ENCODE measurements around the gene CTTNBP2NL. TPM values are rescaled to one million over a fixed set of nuclear protein-coding genes. Genes with fewer than 3 reads are reported as not detected.

Gene CTTNBP2NL
- total RNA-seq, 1 experiment from 2014 or later = 38.8 TPM

DNA sequence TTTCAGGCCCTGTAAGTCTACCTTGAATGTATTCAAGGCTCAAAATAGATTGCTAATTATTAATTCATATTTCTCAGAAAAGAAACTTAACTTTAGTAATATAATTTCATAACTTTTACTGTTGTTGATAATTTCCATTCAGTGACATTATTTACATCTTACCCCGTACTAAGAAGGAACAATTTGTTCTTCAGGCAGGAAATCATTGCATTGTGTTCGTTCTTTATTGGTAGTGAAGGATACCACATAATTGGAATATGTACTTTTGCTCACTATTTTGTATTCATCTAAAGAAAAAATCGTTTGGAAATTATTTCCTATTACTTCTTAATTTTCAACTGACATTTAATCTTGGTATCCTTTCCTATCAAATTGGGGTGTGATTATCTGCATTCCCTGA lies 39.4 kb downstream of the CTTNBP2NL start:
- H2BK12ac ChIP-seq (ENCODE audit: insufficient read length, low read depth, low read length) = no peak overlapping the region
- no peaks in the 10 kb centered on the region for H3K4me1 Mint-ChIP-seq
- no peaks in the 10 kb centered on the region for H4K20me1 ChIP-seq (ENCODE audit: control insufficient read depth, insufficient read depth, insufficient read length)
- no peak overlapping the region for H2BK20ac ChIP-seq (ENCODE audit: low read depth, low read length, poor library complexity, severe bottlenecking)
- no peaks in the 10 kb centered on the region for H3K27me3 ChIP-seq (ENCODE audit: insufficient read depth, low read length)
- H3K9me3 Mint-ChIP-seq = no peaks in the 10 kb centered on the region
- no peak overlapping the region for H3K9ac ChIP-seq (ENCODE audit: extremely low read depth, insufficient read length, low read length)
- H3K14ac ChIP-seq (ENCODE audit: insufficient read depth, low read length) = no peak overlapping the region
- H3K4me1 ChIP-seq (ENCODE audit: insufficient read depth, low read length) = no peaks in the 10 kb centered on the region
- H4K91ac ChIP-seq (ENCODE audit: insufficient read length, low read depth, low read length) = no peak overlapping the region
- no peaks in the 10 kb centered on the region for H3K27me3 Mint-ChIP-seq (ENCODE audit: low read depth)
- H3K23ac ChIP-seq (ENCODE audit: insufficient read length, low read depth, low read length) = no peak overlapping the region
- H3K4me3 Mint-ChIP-seq = no peak overlapping the region
- H3T11ph ChIP-seq (ENCODE audit: low read length) = no peak overlapping the region
- DNase-seq = no peak
- no peak overlapping the region for H3K56ac ChIP-seq (ENCODE audit: insufficient read length, low read depth, low read length)
- peaks cover 3% of the 10 kb centered on the region for H3K79me1 ChIP-seq (ENCODE audit: insufficient read depth, low read depth, low read length, poor library complexity, severe bottlenecking)
- no peaks in the 10 kb centered on the region for H3K9me3 ChIP-seq (ENCODE audit: control insufficient read depth, low read depth, low read length)
- no peak overlapping the region for H3K4ac ChIP-seq (ENCODE audit: low read depth, low read length)
- H4K5ac ChIP-seq (ENCODE audit: insufficient read length, low read depth, low read length) = no peak overlapping the region
- no peak overlapping the region for H3K27ac ChIP-seq (ENCODE audit: insufficient read length, low read depth, low read length)
- no peak overlapping the region for H2BK5ac ChIP-seq (ENCODE audit: insufficient read length, low read length)
- H2BK120ac ChIP-seq (ENCODE audit: low read depth, low read length, poor library complexity, severe bottlenecking) = no peak overlapping the region
- peaks cover 6 to 14% (median 12%) of the 10 kb centered on the region in 3 experiments for H3K36me3 Mint-ChIP-seq (ENCODE audit: insufficient read depth in 1 of 3, low read depth in 3 of 3)
- TF ChIP-seq, protein P1, sequence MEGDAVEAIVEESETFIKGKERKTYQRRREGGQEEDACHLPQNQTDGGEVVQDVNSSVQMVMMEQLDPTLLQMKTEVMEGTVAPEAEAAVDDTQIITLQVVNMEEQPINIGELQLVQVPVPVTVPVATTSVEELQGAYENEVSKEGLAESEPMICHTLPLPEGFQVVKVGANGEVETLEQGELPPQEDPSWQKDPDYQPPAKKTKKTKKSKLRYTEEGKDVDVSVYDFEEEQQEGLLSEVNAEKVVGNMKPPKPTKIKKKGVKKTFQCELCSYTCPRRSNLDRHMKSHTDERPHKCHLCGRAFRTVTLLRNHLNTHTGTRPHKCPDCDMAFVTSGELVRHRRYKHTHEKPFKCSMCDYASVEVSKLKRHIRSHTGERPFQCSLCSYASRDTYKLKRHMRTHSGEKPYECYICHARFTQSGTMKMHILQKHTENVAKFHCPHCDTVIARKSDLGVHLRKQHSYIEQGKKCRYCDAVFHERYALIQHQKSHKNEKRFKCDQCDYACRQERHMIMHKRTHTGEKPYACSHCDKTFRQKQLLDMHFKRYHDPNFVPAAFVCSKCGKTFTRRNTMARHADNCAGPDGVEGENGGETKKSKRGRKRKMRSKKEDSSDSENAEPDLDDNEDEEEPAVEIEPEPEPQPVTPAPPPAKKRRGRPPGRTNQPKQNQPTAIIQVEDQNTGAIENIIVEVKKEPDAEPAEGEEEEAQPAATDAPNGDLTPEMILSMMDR (conservative IDR thresholded peaks at IDR 0.05) = no peak
- no peak overlapping the region for H2AFZ ChIP-seq (ENCODE audit: low read length)
- H3K23me2 ChIP-seq (ENCODE audit: insufficient read length, low read depth, low read length, poor library complexity, severe bottlenecking) = no peaks in the 10 kb centered on the region
- H3K4me2 ChIP-seq (ENCODE audit: insufficient read depth, insufficient read length, low read length) = no peak overlapping the region
- H3K27ac Mint-ChIP-seq = no peak overlapping the region
- no peak overlapping the region for H4K8ac ChIP-seq (replicated peaks; ENCODE audit: insufficient read length, low read depth, low read length)
- WGBS (ENCODE audit: extremely low coverage, insufficient read length, low lambda C conversion rate) = no CpG with 5 or more reads among the region's 3 CpGs
- no peak overlapping the region for H2BK15ac ChIP-seq (ENCODE audit: low read depth, low read length)
- H2AK5ac ChIP-seq (ENCODE audit: insufficient read length, low read length) = no peak overlapping the region
- H3K79me2 ChIP-seq (ENCODE audit: insufficient read depth, low read length) = no peaks in the 10 kb centered on the region
- no peak overlapping the region for H3K18ac ChIP-seq (ENCODE audit: insufficient read length, low read depth, low read length)
